Lower lobe of right lung (tissue), 2 donors: ENCODE data around the gene BCKDK. TPM values are rescaled to one million over a fixed set of nuclear protein-coding genes. Genes with fewer than 3 reads are reported as not detected.

Experiments used
- ATAC-seq, 2 donors: fragments of 200-7000 bp; cut with Tn5 transposase; one replicate each; pipeline ENCODE4 v1.9.1; 2020 to 2022; ENCODE audit warnings: mild to moderate bottlenecking in 2 of 2, moderate library complexity in 2 of 2
- DNase-seq: peaks from one replicate; pipeline ENCODE4 v3.0.0-alpha.2; 2020
- H3K27ac ChIP-seq: fragments of 200-600 bp; one replicate; pipeline ENCODE4 v1.8.0; 2022
- H3K27me3 ChIP-seq: fragments of 200-600 bp; one replicate; pipeline ENCODE4 v1.8.0; 2022; ENCODE audit warnings: low read depth
- H3K36me3 ChIP-seq: fragments of 200-600 bp; one replicate; pipeline ENCODE4 v1.8.0; 2022; ENCODE audit warnings: mild to moderate bottlenecking
- H3K4me1 ChIP-seq: fragments of 200-600 bp; one replicate; pipeline ENCODE4 v1.8.0; 2022
- H3K4me3 ChIP-seq: fragments of 200-600 bp; one replicate; pipeline ENCODE4 v1.8.0; 2022; ENCODE audit warnings: mild to moderate bottlenecking
- H3K9me3 ChIP-seq: fragments of 200-600 bp; one replicate; pipeline ENCODE4 v1.8.0; 2022
- CTCF ChIP-seq: fragments of 200-600 bp; IDR thresholded peaks from one replicate; pipeline ENCODE4 v1.8.0; 2022; ENCODE audit warnings: antibody characterized with exemption, mild to moderate bottlenecking
- intact Hi-C: fragments of 100-400 bp; cut with DNase I; formaldehyde crosslinking; loops from one replicate; pipeline ENCODE4 v1.11.0; 2022
- total RNA-seq: library from RNA; stranded (reverse); fragmentation: NEBNext Ultra II Directional; extraction: Animal tissue kit (Norgen Biotek cat#: 25700); gene quantifications from one replicate; pipeline ENCODE4 v1.2.1, GENCODE V29; 2021
- donor health status: DM: no; HTN: yes; CAD: no; lungs with severe emphysema.

Gene BCKDK
- total RNA-seq, 1 donor from 2014 or later: 37.6 TPM

GRCh38 chr16:31073142-31073969, 34.8 kb upstream of the BCKDK start:
- intact Hi-C loops: no loop called here

GRCh38 chr16:31073970-31074813, 34.0 kb upstream of the BCKDK start, which contains the start of the genes ZNF646 and ZNF668:
Gene ZNF646 (plus strand): TSS chr16:31074422. CDS start chr16:31076325, 1,903 bp downstream.
Gene ZNF668 (minus strand): TSS chr16:31074240. CDS start chr16:31064459, 9,781 bp downstream.
- TF ChIP-seq CTCF: no peak
- Histone ChIP-seq H3K27me3 (no peaks in the 10 kb centered on the region), H3K27ac (peak within 1 kb of the TSS; percentile 97), H3K36me3 (peaks cover 32% of the 10 kb centered on the region), H3K4me1 (peaks cover 24% of the 10 kb centered on the region), H3K9me3 (no peaks in the 10 kb centered on the region), H3K4me3 (peak within 1 kb of the TSS; percentile 99)
- DNase-seq (peak; percentile 99), ATAC-seq (peak; percentile 96)
- intact Hi-C loops: no loop called here

More at GRCh38 chr16:31073142-31073969, 34.8 kb upstream of the BCKDK start:
- peak; percentile 94 for DNase-seq
- Histone ChIP-seq H3K27me3 (no peaks in the 10 kb centered on the region), H3K36me3 (peaks cover 24% of the 10 kb centered on the region), H3K9me3 (no peaks in the 10 kb centered on the region), H3K4me3 (peak overlapping the region; percentile 99), H3K4me1 (peaks cover 24% of the 10 kb centered on the region), H3K27ac (peak overlapping the region; percentile 97)
- no peak for TF ChIP-seq CTCF
- ATAC-seq: peak; percentile 92 to 94

GRCh38 chr16:31074814-31075183, 33.4 kb upstream of the BCKDK start:
- ATAC-seq: no peak
- H3K4me3 ChIP-seq: peak overlapping the region; percentile 99
- H3K4me1 ChIP-seq: peaks cover 24% of the 10 kb centered on the region
- intact Hi-C loops: no loop called here
- H3K36me3 ChIP-seq: peaks cover 38% of the 10 kb centered on the region
- H3K9me3 ChIP-seq: no peaks in the 10 kb centered on the region
- no peaks in the 10 kb centered on the region for H3K27me3 ChIP-seq
- DNase-seq: no peak
- no peak for TF ChIP-seq CTCF
- H3K27ac ChIP-seq: peak overlapping the region; percentile 97

GRCh38 chr16:31076319-31076718, 31.9 kb upstream of the BCKDK start:
- intact Hi-C loops: no loop called here
- Histone ChIP-seq H3K4me1 (peaks cover 24% of the 10 kb centered on the region), H3K4me3 (no peak overlapping the region), H3K27me3 (no peaks in the 10 kb centered on the region), H3K9me3 (no peaks in the 10 kb centered on the region), H3K36me3 (peaks cover 53% of the 10 kb centered on the region), H3K27ac (no peak overlapping the region)
- no peak for DNase-seq
- no peak for ATAC-seq
- no peak for TF ChIP-seq CTCF

GRCh38 chr16:31077024-31077423, 31.2 kb upstream of the BCKDK start:
- no peaks in the 10 kb centered on the region for H3K9me3 ChIP-seq
- intact Hi-C loops: no loop called here
- peaks cover 56% of the 10 kb centered on the region for H3K36me3 ChIP-seq
- no peak for TF ChIP-seq CTCF
- no peak overlapping the region for H3K27ac ChIP-seq
- no peak for ATAC-seq
- peaks cover 18% of the 10 kb centered on the region for H3K4me1 ChIP-seq
- H3K27me3 ChIP-seq: no peaks in the 10 kb centered on the region
- no peak overlapping the region for H3K4me3 ChIP-seq
- no peak for DNase-seq
